Lung (tissue), 12 donors: ENCODE results near the gene UST. TPM values are rescaled to one million over a fixed set of nuclear protein-coding genes. Genes with fewer than 3 reads are reported as not detected.
"Not testable (repeated sequence)": the region's sequence is repeated elsewhere in the genome, so short reads cannot be mapped to it uniquely, and the experiment has no call there.

Source experiments
- ATAC-seq: fragments of 200-7000 bp; cut with Tn5 transposase; one replicate; pipeline ENCODE4 v1.9.1; 2020; ENCODE audit warnings: moderate number of reproducible peaks; ENCODE audit not compliant: insufficient read depth, low FRiP score
- DNase-seq, 3 donors: peaks; one replicate each; pipeline ENCODE4 v3.0.0-alpha.2; 2013 to 2017
- H3K27ac ChIP-seq, 2 donors: one replicate each; pipeline ENCODE4 v1.5.1; 2013; ENCODE audit warnings: mild to moderate bottlenecking in 2 of 2, moderate library complexity in 2 of 2, control low read depth in 1 of 2, inconsistent platforms in 1 of 2, low read depth in 1 of 2, low read length in 1 of 2
- H3K27me3 ChIP-seq, 3 donors: one replicate each; pipeline ENCODE4 v1.5.1; 2013; ENCODE audit warnings: low read length in 2 of 3; ENCODE audit not compliant: control insufficient read depth in 3 of 3, insufficient read depth in 3 of 3
- H3K36me3 ChIP-seq, 4 donors: one replicate each; pipeline ENCODE4 v1.5.1; 2013; ENCODE audit warnings: low read length in 4 of 4, mild to moderate bottlenecking in 1 of 4, moderate library complexity in 1 of 4; ENCODE audit not compliant: control insufficient read depth in 4 of 4, insufficient read depth in 4 of 4
- H3K4me1 ChIP-seq, 5 donors: one replicate each; pipeline ENCODE4 v1.5.1; 2013; ENCODE audit warnings: low read length in 5 of 5, mild to moderate bottlenecking in 2 of 5, moderate library complexity in 1 of 5; ENCODE audit not compliant: control insufficient read depth in 5 of 5, insufficient read depth in 5 of 5
- H3K4me3 ChIP-seq: one replicate; pipeline ENCODE4 v1.5.1; 2013; ENCODE audit warnings: mild to moderate bottlenecking, control low read depth, moderate library complexity
- H3K9ac ChIP-seq, 2 donors: one replicate each; pipeline ENCODE4 v1.5.1; 2013; ENCODE audit warnings: low read length in 2 of 2, control low read depth in 1 of 2; ENCODE audit not compliant: insufficient read depth in 1 of 2
- H3K9me3 ChIP-seq, 4 donors: one replicate each; pipeline ENCODE4 v1.5.1; 2013; ENCODE audit warnings: low read length in 3 of 4, mild to moderate bottlenecking in 1 of 4, moderate library complexity in 1 of 4; ENCODE audit not compliant: control insufficient read depth in 4 of 4, insufficient read depth in 3 of 4
- CTCF ChIP-seq: IDR thresholded peaks from 2 replicates; pipeline ENCODE4 v1.5.1; 2012; ENCODE audit warnings: mild to moderate bottlenecking; ENCODE audit errors: control extremely low read depth, extremely low read depth
- WGBS, 2 donors: extraction: QIAGEN DNeasy Blood & Tissue Kit; methylation state at CpG; one replicate each; pipeline ENCODE4 v1.1.7; 2013; 5-methylcytosine and 5-hydroxymethylcytosine counted together
- polyA plus RNA-seq, 2 donors: library from polyadenylated mRNA; stranded (reverse); fragments of 200-250 nt; gene quantifications; one replicate each; pipeline ENCODE4 v1.2.1, GENCODE V29; 2013
- total RNA-seq, 2 donors: library from RNA; depleted of rRNA in 1 of 2; stranded (reverse); fragments of >200 nt in 1 of 2; gene quantifications; one replicate each; pipeline ENCODE4 v1.2.1, GENCODE V29; 2014 to 2021
- donor health status: control.
- donor health status: control.
- donor health status: Bipolar disorder and iron deficiency.
- donor health status: healthy.
- donor health status: DM: yes; HTN: yes; CAD: no.

UST gene
- total and polyA plus RNA-seq, 4 donors: 4.5 to 24.0 (median 7.1) TPM

GRCh38 chr6:148972481-148972880, 225.7 kb downstream of the UST start:
- Histone ChIP-seq H3K9ac (no peak overlapping the region), H3K9me3 (no peaks in the 10 kb centered on the region), H3K4me3 (no peak overlapping the region), H3K27ac (no peak overlapping the region), H3K27me3 (no peaks in the 10 kb centered on the region), H3K4me1 (peaks cover 0 to 17% (median 0%) of the 10 kb centered on the region in 5 donors), H3K36me3 (no peaks in the 10 kb centered on the region)
- ATAC-seq (no peak), DNase-seq (peak in 2 of 3 donors; percentile 29 to 39)
- no peak for TF ChIP-seq CTCF
- 39 to 47% methylated on average over 15 of the region's 15 CpGs for WGBS, 2 donors

GRCh38 chr6:148973538-148974208, 226.8 kb downstream of the UST start:
- Histone ChIP-seq H3K4me1 (peaks cover 0 to 10% (median 0%) of the 10 kb centered on the region in 5 donors), H3K9ac (no peak overlapping the region), H3K36me3 (no peaks in the 10 kb centered on the region), H3K4me3 (no peak overlapping the region), H3K9me3 (no peaks in the 10 kb centered on the region), H3K27me3 (no peaks in the 10 kb centered on the region), H3K27ac (no peak overlapping the region)
- no peak for TF ChIP-seq CTCF
- 63 to 75% methylated on average over 5 of the region's 5 CpGs for WGBS, 2 donors
- DNase-seq (peak in 2 of 3 donors; percentile 67 to 70), ATAC-seq (no peak)

DNA sequence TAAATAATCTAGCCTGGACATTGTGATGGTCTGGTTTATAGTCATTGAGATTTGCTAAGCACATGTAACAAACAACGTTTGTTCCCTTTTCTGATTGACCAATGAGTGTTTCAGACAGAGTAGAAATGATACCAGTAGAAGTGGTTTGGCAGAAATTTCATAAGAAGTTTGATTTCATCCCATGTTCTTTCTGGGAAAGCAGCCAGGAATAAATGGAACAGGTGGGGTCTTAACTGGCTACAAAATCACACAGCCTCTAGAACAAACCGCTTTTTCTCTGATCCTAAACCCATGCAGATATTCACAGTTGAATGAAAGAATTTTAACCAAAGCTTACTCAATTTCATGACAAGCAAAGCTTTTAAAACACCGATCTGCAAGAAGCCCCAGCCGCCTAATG, 227.5 kb downstream of the UST start:
- Histone ChIP-seq H3K27ac (no peak overlapping the region), H3K4me1 (peaks cover 0 to 9% (median 0%) of the 10 kb centered on the region in 5 donors), H3K4me3 (no peak overlapping the region), H3K9me3 (no peaks in the 10 kb centered on the region), H3K27me3 (no peaks in the 10 kb centered on the region), H3K36me3 (no peaks in the 10 kb centered on the region), H3K9ac (no peak overlapping the region)
- no peak for ATAC-seq
- 78 to 87% methylated on average over 4 of the region's 4 CpGs for WGBS, 2 donors
- DNase-seq: no peak
- no peak for TF ChIP-seq CTCF

DNA sequence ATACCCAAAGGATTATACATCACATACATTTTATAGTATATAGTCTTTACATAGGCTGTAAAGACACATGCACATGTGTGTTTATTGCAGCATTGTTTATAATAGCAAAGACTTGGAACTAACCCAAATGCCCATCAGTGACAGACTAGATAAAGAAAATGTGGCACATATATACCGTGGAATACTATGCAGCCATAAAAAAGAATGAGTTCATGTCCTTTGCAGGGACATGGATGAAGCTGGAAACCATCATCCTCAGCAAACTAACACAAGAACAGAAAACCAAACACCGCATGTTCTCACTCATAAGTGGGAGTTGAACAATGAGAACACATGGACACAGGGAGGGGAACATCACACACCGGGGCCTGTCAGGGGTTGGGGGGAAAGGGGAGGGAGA, 231.5 kb downstream of the UST start:
- H3K9ac ChIP-seq, H3K27ac ChIP-seq, H3K4me3 ChIP-seq, H3K27me3 ChIP-seq, ATAC-seq, H3K36me3 ChIP-seq, H3K9me3 ChIP-seq, DNase-seq: not testable (repeated sequence)
- peaks cover 0 to 32% (median 0%) of the 10 kb centered on the region in 5 donors for H3K4me1 ChIP-seq
- WGBS, 2 donors: 88 to 98% methylated on average over 2 of the region's 3 CpGs
